HEK293T (cell line): ENCODE measurements around the gene IL10.

Experiments
- ELF4 ChIP-seq: fragments of 450-650 bp; IDR thresholded peaks from 2 replicates; pipeline ENCODE4 v1.6.1; 2017; ENCODE audit warnings: antibody characterized with exemption
- FOXM1 ChIP-seq: fragments of 450-650 bp; IDR thresholded peaks from 2 replicates; pipeline ENCODE4 v1.6.1; 2017; ENCODE audit warnings: mild to moderate bottlenecking, borderline replicate concordance
- NFRKB ChIP-seq: fragments of 450-650 bp; IDR thresholded peaks from 2 replicates; pipeline ENCODE4 v1.6.1; 2016; ENCODE audit warnings: mild to moderate bottlenecking, moderate library complexity
- TF ChIP-seq, protein P1 (sequence below): fragments of 450-650 bp; IDR thresholded peaks from 2 replicates; pipeline ENCODE4 v1.6.1; 2016

DNA sequence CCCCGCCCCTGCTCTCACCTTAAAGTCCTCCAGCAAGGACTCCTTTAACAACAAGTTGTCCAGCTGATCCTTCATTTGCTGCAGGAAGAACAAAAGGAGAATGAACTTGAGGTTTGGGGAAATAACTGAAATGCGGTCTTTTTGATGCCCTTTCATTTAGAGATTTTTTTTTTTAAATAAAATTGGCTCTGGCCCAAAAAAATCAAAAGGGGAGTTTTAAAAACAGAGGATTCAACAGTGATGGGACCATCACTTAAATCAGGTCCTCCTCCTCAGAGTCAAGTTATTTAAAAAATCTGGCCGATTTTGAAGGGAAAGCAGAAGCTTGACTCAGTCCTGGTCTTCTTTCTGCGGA is 979 bp downstream of the IL10 start:
- TF ChIP-seq, protein P1, sequence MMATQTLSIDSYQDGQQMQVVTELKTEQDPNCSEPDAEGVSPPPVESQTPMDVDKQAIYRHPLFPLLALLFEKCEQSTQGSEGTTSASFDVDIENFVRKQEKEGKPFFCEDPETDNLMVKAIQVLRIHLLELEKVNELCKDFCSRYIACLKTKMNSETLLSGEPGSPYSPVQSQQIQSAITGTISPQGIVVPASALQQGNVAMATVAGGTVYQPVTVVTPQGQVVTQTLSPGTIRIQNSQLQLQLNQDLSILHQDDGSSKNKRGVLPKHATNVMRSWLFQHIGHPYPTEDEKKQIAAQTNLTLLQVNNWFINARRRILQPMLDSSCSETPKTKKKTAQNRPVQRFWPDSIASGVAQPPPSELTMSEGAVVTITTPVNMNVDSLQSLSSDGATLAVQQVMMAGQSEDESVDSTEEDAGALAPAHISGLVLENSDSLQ, result no peak
- TF ChIP-seq NFRKB (no peak), ELF4 (no peak), FOXM1 (no peak)
